Upper lobe of left lung (tissue), 6 donors: ENCODE data around the gene ZFR. TPM values are rescaled to one million over a fixed set of nuclear protein-coding genes. Genes with fewer than 3 reads are reported as not detected.

Experiments
- ATAC-seq, 2 donors: fragments of 200-7000 bp; cut with Tn5 transposase; one replicate each; pipeline ENCODE4 v1.9.1; 2022; ENCODE audit warnings: mild to moderate bottlenecking in 2 of 2, moderate library complexity in 2 of 2; ENCODE audit not compliant: low FRiP score in 2 of 2
- DNase-seq, 2 donors: peaks; one replicate each; pipeline ENCODE4 v3.0.0-alpha.2; 2019 to 2020
- H3K27ac ChIP-seq, 4 donors: fragments of 200-600 bp; sonication (generic); one replicate each; pipeline ENCODE4 v1.5.1; 2016 to 2019
- H3K27me3 ChIP-seq, 4 donors: fragments of 200-600 bp; sonication (generic); one replicate each; pipeline ENCODE4 v1.5.1; 2017 to 2019
- H3K36me3 ChIP-seq, 4 donors: fragments of 200-600 bp; sonication (generic); one replicate each; pipeline ENCODE4 v1.5.1; 2016 to 2019
- H3K4me1 ChIP-seq, 4 donors: fragments of 200-600 bp; sonication (generic); one replicate each; pipeline ENCODE4 v1.5.1; 2018 to 2019
- H3K4me3 ChIP-seq, 4 donors: fragments of 200-600 bp; sonication (generic); one replicate each; pipeline ENCODE4 v1.5.1; 2017 to 2019; ENCODE audit warnings: mild to moderate bottlenecking in 2 of 4, moderate library complexity in 1 of 4
- H3K9me3 ChIP-seq, 4 donors: fragments of 200-600 bp; sonication (generic); one replicate each; pipeline ENCODE4 v1.5.1; 2018 to 2019
- CTCF ChIP-seq, 6 experiments: fragments of 450-650 bp in 4 of 6; fragments of 200-600 bp in 2 of 6; sonication (generic) in 2 of 6; IDR thresholded peaks; one replicate each; pipeline ENCODE4 v1.5.1; 2016 to 2019; ENCODE audit warnings: antibody characterized with exemption in 6 of 6
- EP300 ChIP-seq, 4 donors: sonication (generic); formaldehyde crosslinking; IDR thresholded peaks; one replicate each; pipeline ENCODE4 v1.5.1; 2017; ENCODE audit warnings: antibody characterized with exemption in 4 of 4, control low read depth in 2 of 4
- POLR2A ChIP-seq, 4 donors: fragments of 450-650 bp; IDR thresholded peaks; one replicate each; pipeline ENCODE4 v1.5.1; 2016 to 2017; ENCODE audit warnings: antibody characterized with exemption in 4 of 4, mild to moderate bottlenecking in 2 of 4
- POLR2AphosphoS5 ChIP-seq, 2 donors: sonication (generic); formaldehyde crosslinking; IDR thresholded peaks; one replicate each; pipeline ENCODE4 v1.5.1; 2017; ENCODE audit warnings: antibody characterized with exemption in 2 of 2
- WGBS, 2 donors: methylation state at CpG; one replicate each; pipeline ENCODE4 v1.1.5; 2017 to 2018; 5-methylcytosine and 5-hydroxymethylcytosine counted together
- total RNA-seq, 6 donors: library from RNA; depleted of rRNA in 4 of 6; stranded (reverse); fragments of >200 nt in 4 of 6; gene quantifications; one replicate each; pipeline versions ENCODE4 v1.1.0 to v1.2.1, GENCODE V29; 2016 to 2021
- donor health status: DM: no; HTN: no; CAD: no; lungs with moderate emphysema.
- donor health status: DM: no; HTN: yes; CAD: no; lungs with severe emphysema.

ZFR gene
- total RNA-seq, 6 donors from 2014 or later = 33.8 to 85.1 (median 50.2) TPM

GRCh38 chr5:32360906-32361305, 83.6 kb downstream of the ZFR start:
- Histone ChIP-seq H3K9me3 (no peaks in the 10 kb centered on the region), H3K4me3 (no peak overlapping the region), H3K4me1 (no peaks in the 10 kb centered on the region), H3K27ac (no peak overlapping the region), H3K27me3 (no peaks in the 10 kb centered on the region), H3K36me3 (peaks cover 14 to 90% (median 25%) of the 10 kb centered on the region in 4 donors)
- ATAC-seq (no peak), DNase-seq (no peak)
- 92 to 93% methylated on average over 4 of the region's 4 CpGs for WGBS, 2 donors
- no peak for TF ChIP-seq POLR2A (IDR thresholded peaks at IDR 0.05)
- TF ChIP-seq CTCF (IDR thresholded peaks at IDR 0.05) = no peak
- TF ChIP-seq EP300 (IDR thresholded peaks at IDR 0.05) = no peak
- no peak for TF ChIP-seq POLR2AphosphoS5 (IDR thresholded peaks at IDR 0.05)

- TF ChIP-seq CTCF (IDR thresholded peaks at IDR 0.05) (no peak), POLR2AphosphoS5 (IDR thresholded peaks at IDR 0.05) (no peak), POLR2A (IDR thresholded peaks at IDR 0.05) (no peak), EP300 (IDR thresholded peaks at IDR 0.05) (no peak)
- peaks cover 21 to 95% (median 27%) of the 10 kb centered on the region in 4 donors for H3K36me3 ChIP-seq
- WGBS, 2 donors = 77 to 94% methylated on average over 6 of the region's 6 CpGs
- no peak overlapping the region for H3K27ac ChIP-seq
- H3K4me1 ChIP-seq = no peaks in the 10 kb centered on the region
- H3K27me3 ChIP-seq = no peaks in the 10 kb centered on the region
- ATAC-seq (no peak), DNase-seq (no peak)
- H3K4me3 ChIP-seq = no peak overlapping the region
- H3K9me3 ChIP-seq = no peaks in the 10 kb centered on the region
Measured at GRCh38 chr5:32358611-32359010, 85.9 kb downstream of the ZFR start.

GRCh38 chr5:32357658-32358057, 86.9 kb downstream of the ZFR start:
- H3K4me1 ChIP-seq = no peaks in the 10 kb centered on the region
- H3K4me3 ChIP-seq = no peak overlapping the region
- DNase-seq (no peak), ATAC-seq (no peak)
- no peaks in the 10 kb centered on the region for H3K9me3 ChIP-seq
- TF ChIP-seq CTCF (IDR thresholded peaks at IDR 0.05) (no peak), POLR2AphosphoS5 (IDR thresholded peaks at IDR 0.05) (no peak), POLR2A (IDR thresholded peaks at IDR 0.05) (no peak), EP300 (IDR thresholded peaks at IDR 0.05) (no peak)
- no peak overlapping the region for H3K27ac ChIP-seq
- no peaks in the 10 kb centered on the region for H3K27me3 ChIP-seq
- H3K36me3 ChIP-seq = peaks cover 16 to 94% (median 23%) of the 10 kb centered on the region in 4 donors

GRCh38 chr5:32355686-32356085, 88.9 kb downstream of the ZFR start:
- Histone ChIP-seq H3K27ac (no peak overlapping the region), H3K27me3 (no peaks in the 10 kb centered on the region), H3K4me3 (no peak overlapping the region), H3K9me3 (no peaks in the 10 kb centered on the region), H3K4me1 (no peaks in the 10 kb centered on the region), H3K36me3 (peaks cover 15 to 75% (median 16%) of the 10 kb centered on the region in 4 donors)
- DNase-seq (no peak), ATAC-seq (no peak)
- 77 to 82% methylated on average over 4 of the region's 4 CpGs for WGBS, 2 donors
- TF ChIP-seq POLR2AphosphoS5 (IDR thresholded peaks at IDR 0.05) (no peak), POLR2A (IDR thresholded peaks at IDR 0.05) (no peak), EP300 (IDR thresholded peaks at IDR 0.05) (no peak), CTCF (IDR thresholded peaks at IDR 0.05) (no peak)

GRCh38 chr5:32353420-32353819, 91.1 kb downstream of the ZFR start:
- H3K4me1 ChIP-seq = no peaks in the 10 kb centered on the region
- ATAC-seq = no peak
- H3K4me3 ChIP-seq = no peak overlapping the region
- DNase-seq = no peak
- H3K9me3 ChIP-seq = no peaks in the 10 kb centered on the region
- TF ChIP-seq POLR2A (IDR thresholded peaks at IDR 0.05) (no peak), POLR2AphosphoS5 (IDR thresholded peaks at IDR 0.05) (no peak)
- H3K36me3 ChIP-seq = peaks cover 4 to 52% (median 10%) of the 10 kb centered on the region in 4 donors
- no peak overlapping the region for H3K27ac ChIP-seq
- WGBS, 2 donors = 95% methylated on average over 9 of the region's 9 CpGs
- no peaks in the 10 kb centered on the region for H3K27me3 ChIP-seq
